AG08395 (cell line): Measurements from ENCODE around the gene ATF6B.
"Not testable (repeated sequence)": the region's sequence is repeated elsewhere in the genome, so short reads cannot be mapped to it uniquely, and the experiment has no call there.

Experiments
- DNase-seq: peaks from one replicate; pipeline ENCODE4 v3.0.0; 2012; ENCODE audit warnings: mixed read lengths, low spot score

Gene ATF6B

DNA sequence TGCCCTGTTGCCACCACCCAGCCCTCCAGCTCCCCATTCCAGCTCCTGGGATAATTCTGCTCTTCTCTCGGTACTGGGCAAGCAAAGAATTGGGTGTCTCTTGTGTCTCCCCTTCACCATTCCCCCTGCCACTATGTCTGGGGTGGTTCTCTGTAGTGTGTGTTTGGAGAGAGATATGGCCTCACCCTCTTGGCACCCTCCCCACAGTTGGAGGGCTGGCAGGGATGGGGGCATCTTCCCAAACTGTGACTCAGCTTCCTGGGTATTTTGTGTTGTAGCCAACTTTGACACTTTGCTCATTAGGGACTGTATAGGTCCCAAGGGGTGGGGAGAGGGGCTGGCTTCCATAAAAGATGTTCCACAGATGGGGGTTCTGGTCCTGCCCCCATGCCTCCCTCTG, 20.6 kb downstream of the ATF6B start:
- DNase-seq, result no peak

DNA sequence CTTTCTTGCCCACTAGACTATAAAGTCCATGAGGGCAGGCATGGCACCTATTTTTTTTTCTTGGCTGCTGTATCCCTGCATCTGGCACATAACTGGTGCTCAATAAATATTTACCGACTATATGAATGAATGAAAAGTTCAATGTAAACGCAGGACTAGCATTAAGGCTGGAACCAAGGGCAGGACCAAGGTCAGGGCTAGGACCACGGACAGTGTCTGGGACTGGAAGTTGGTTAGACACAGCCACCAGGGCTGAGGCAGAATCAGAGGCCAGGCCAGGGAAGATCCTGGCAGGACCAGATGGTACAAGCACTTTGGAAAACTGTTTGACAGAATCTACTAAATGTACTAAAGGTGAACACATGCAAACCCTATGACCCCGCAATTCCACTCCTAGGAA, 22.6 kb downstream of the ATF6B start:
- DNase-seq, result peak; percentile 48

DNA sequence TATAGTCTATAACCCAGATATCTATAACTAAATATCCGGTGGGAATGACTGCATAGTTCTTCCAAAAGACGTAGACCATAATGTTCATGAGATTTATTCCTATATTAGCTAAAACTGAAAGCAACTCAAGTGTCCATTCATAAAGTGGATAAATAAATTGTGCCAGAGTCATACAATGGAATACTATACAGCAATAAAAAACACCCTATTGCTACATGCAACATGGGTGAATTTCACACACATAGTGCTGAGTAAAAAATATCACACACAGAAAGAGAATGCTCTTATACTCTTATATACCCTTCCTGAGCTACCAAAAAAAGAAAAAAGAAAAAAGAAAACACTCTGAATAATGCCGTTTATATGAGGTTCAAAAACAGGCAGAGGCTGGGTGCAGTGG, 25.8 kb downstream of the ATF6B start:
- no peak for DNase-seq

DNA sequence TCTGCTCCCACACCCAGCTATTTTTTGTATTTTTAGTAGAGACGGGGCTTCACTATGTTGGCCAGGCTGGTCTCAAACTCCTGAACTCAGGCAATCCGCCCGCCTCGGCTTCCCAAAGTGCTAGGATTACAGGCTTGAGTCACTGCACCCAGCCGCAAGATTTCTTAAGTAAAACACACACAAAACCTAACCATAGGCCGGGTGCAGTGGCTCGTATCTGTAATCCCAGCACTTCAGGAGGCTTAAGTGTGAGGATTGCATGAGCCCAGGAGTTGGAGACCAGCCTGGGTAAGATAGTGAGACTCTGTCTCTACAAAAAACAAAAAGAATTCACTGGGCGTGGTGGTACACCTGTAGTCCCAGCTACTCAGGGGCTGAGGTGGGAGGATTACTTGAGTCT, 27.8 kb downstream of the ATF6B start:
- DNase-seq, result not testable (repeated sequence)

DNA sequence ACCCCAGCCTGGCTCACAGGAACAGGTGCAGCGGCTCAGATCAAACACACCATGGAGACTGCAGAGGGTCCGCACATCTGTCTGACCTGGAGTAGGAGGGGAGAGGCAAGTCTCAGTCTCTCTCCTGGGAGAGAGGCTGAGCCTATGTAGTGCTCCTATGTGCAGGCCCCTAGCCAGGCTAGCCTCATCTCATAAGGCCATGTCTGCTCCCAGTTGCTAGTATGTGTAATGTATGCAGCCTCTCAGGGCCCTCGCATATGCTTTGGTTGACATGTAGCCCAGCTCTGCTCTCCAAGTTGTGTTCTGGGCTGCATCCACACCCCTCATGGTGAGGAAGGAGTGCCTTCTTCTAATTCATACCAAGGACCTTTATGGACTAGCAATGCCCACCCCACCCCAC, 30.7 kb downstream of the ATF6B start:
- DNase-seq, result no peak

DNA sequence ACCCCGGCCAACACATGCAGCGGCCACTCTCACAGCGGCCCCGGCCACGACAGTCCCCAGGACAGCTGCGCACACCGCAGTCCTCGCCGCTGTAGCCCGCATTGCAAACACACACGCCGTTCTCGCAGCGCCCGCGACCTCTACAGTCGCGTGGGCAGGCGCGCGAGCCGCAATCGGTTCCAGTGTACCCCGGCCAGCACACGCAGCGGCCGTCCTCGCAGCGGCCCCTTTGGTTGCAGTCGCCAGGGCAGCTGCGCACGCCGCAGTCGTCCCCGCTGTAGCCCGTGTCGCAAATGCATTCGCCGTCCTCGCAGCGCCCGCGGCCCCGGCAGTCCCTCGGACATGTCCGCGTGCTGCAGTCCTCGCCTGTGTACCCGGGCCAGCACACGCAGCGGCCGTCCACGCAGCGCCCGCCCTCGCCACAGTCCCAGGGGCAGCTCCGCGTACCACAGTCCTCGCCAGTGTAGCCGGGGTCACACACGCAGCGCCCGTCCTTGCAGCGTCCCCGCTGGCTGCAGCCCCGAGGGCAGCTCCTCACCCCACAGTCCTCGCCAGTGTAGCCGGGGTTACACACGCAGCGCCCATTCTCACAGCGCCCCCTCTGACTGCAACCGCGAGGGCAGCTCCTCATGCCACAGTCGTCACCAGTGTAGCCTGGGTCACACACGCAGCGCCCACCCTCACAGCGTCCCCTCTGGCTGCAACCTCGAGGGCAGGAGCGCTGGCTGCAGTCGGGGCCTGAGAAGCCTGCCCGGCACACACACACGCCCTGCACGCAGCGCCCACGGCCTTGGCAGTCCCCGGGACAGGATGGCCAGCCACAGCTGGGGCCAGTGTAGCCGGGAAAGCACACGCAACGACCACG, 31.4 kb downstream of the ATF6B start:
- DNase-seq, result no peak

DNA sequence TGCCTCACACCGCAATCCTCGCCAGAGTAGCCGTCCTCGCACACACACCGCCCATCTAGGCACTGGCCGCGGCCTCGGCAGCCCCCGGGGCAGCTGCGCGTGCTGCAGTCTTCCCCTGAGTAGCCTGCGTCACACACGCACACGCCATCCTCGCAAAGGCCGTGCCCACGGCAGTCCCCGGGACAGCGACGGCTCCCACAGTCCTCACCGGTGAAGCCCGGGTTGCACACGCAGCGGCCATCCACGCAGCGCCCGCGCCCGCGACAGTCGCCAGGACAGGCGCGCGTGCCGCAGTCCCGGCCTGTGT, 32.0 kb downstream of the ATF6B start:
- no peak for DNase-seq

DNA sequence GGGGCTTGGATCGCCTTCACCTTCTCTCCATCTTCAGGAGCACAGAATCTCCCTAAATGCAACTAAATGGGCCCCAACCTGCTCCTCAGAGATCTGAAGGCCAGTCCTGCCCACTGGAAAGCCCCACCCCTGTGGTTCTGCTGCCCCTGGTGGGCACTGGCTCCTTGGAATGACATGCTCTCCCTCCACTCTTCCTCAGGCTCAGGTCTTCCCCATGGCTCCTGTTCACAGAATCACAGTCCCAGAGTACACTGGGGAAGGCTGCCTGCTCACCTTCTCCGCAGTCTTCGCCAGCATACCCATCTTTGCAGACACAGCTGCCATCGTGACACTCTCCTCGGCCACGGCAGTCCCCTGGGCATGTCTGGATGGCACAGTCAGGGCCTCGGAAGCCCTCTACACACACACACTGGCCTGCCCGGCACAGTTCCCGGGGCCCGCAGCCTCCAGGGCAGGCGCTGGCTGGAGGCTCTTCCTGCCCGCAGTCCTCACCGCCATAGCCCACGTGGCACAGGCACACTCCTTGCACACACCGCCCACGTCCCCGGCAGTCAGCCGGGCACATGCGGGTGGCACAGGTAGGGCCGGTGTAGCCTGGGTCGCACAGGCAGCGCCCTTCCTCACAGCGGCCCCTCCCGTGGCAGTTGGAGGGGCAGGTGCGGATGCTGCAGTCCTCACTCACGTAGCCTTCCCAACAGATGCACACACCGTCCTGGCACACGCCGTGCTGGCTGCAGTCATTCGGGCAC, 32.5 kb downstream of the ATF6B start:
- DNase-seq, result no peak

DNA sequence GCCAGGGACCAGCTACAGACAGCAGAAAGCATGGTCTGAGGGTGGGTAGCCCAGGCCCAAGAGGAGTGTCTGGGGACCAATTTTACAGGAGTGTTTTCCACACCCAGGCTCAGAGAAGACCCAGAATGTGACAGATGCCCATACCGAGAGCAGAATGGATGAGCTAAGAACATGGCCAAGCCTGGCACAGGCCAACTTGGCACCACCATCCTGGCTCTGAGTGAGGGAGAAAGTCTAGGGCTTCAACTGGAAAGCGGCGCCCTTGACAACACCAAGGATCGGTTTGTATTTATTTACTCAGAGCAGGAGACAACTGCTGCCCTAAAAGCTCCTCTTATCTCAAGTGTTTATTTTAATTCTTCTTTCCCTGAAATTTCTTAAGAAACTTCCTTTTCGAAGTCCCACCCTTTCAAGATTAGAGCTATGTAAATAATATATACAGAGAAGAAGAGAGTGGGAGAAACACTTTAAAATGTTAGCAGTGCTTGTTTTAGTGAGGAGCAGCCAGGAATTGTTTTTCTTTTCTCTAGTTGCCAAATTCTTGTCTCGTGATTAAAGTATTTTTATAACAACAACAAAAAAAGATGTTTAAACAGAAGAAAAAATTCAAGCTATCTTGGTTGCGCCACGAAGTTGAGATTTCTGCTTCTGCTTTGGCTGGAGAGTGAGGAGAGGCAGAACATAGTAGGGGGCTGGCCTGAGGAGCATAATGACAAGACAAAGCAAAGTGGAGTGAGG, 35.1 kb downstream of the ATF6B start:
- DNase-seq, result peak; percentile 67

DNA sequence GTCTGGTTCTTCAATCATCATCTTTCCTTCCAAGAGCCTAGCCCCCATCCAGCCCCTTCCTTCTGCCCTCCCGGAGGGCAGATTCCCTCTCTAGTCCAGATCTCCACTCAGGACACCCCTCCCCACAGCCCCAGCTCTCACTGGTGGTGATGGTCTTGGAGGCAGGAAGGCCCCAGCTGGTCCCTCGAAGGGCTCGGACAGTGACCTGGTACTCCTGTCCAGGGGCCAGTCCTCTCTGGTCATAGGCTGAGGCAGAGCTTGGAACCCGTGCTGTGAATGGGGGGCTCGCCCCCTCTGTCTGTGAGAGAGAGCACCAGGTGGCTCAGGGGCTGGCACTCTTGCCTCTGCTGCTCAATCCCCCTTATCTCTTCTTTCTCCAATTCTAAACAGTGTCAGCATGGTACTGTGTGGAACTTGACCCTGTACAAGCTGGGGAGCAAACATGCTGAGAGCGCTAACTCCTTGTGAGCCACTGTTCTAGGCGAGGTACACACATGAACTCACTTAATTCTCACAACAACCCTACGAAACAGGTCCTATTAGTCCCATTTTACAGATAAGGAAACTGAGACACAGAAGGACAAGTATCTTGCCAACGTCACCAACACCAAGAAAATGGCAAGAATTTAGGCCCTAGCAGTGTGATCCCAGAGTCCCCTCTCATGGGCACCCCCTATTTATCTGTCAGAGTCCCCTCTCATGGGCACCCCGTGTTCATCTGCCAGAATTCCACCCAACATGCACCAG, 38.8 kb downstream of the ATF6B start:
- no peak for DNase-seq

DNA sequence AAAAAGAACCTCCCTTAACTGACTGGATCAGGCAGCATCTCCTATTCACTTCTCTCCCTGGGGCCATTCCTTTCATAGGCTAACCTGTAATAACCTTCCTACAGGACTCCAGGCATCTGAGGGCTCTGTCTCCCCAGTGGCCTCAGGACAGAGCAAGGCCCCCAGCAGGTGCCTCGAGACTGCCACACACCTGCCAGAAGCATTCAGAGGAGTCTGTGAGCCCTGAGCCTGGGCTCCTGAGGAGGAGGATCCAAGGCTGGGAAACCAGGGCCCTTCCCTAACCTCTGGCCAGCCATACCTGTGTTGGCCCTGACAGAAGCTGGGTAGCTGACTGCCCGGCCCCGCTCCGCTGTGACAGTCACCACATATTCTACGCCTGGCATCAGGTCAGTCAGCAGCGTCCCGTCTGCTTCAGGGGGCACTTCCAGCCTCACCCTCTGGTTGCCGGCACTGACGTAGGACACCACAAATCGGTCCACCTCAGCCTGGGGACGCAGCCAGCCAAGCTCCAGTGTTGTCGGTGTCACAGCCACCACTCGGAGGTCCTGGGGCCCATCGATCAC, 39.5 kb downstream of the ATF6B start:
- DNase-seq, result no peak

DNA sequence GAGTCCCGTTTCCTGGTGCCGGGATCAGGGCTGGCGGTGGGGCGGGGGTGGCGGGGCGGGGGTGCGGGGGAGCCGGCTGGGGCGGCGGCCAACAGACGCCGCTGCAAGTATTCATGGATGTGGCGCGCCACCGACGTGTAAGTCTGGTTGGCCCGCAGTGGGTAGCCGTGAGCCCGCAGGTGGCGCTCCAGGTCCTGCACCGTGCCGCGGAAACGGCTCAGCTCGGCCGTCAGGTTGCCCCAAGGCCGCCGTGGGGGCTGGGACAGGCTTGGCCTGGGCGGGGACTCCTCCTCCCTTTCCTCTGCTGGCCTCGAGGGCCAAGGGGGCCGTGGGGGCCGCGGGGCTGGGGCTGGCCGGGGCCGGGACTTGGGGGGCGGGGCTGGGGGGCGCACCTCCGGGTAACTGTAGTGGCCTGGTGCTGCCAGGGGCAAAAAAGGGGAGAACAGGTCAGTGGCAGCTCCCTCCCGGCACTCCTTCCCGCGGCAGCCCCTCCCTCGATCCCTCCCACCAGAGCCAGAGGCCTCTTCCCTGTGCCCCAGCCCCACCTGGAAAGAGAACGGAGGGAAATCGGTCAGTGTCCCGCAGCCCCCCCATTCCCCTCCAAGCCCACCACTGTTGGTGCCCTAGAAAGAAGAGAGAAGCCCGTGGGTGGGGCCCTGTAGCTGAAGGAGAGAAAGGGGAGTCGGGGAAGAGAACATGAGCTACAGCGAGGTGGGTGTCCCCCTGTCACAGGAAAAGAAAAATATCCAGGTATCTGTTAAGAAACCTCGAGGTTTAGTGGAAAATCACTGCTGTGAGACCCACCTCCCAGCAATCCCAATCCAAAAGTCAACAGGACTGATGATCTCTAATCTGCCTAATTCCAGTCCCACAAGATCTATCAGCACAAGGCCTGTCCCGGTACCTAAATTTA, 40.2 kb downstream of the ATF6B start:
- no peak for DNase-seq

DNA sequence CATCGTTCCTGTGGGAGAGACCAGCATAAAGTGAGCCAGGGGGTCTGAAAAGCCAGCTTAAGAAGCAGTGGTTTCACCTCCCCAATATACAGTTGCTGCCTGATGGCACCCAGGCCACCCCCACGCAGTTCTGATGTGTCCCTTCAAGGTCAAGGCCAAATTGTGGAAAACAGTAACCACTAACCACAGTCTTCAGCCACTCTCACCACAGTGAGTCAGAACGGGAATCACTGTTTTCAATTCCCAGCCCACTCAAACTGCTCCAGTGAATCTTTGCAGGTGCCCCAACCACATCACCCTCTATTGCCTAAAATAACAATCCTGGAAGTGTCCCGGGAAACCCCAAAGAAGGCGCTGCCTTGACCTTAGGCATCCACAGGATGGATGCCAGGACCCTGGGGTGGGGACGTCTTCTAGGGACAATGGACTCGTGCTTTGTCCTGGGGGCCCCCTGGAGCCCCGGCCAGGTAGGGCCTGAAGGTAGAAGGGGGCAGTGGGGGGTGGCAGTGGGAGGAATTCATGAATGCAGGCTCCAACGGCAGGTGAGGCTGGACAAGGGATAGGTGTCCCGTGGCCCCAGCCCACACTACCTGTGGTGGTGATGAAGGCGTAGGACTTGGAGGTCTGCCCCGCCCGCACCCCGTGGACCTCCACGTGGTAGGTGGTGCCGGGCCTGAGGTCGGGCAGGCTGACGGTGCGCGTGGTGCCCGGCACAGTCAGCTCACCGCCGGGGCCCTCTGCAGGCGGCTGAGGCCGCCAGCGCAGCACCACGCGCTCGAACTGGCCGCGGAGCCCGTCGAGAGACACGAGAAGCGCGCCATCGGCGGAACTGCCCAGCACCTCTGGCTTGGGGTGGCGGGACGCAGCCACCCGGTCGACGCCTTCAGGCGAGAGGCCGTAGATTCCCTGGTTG, 41.1 kb downstream of the ATF6B start:
- DNase-seq, result peak; percentile 82

DNA sequence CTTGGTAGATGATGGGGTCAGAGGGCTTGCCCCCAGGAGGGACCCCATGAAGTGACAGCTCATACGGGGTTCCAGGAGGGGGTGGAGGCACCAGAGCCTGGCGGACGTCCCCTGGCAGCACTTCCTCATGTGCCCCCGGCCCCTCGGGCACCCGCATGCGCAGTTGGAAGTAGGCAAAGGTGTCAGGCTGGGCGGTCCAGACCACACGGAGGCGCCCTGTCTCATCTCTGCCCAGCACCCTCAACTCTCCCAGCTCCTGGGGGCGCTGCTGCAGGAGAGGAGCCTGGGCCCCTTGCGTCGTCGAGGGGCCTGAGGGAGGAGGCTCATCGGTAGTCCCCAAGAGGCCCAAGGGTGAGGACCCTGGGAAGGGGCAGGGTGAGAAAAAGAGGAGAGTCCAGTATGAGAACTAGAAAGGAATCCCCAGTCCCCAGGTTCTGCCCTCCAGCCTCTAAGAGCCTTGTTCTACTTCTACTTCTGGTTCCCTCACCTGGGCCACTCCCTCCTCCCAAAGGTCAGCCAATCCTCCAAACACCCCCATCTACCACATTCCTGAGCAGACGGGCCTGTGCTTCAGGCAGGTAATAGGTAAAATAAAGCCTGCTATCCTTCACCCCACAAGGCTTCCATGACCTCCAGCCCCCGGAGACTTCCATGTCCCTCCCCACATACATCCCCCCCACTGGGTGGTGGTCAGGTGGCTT, 42.1 kb downstream of the ATF6B start:
- no peak for DNase-seq

DNA sequence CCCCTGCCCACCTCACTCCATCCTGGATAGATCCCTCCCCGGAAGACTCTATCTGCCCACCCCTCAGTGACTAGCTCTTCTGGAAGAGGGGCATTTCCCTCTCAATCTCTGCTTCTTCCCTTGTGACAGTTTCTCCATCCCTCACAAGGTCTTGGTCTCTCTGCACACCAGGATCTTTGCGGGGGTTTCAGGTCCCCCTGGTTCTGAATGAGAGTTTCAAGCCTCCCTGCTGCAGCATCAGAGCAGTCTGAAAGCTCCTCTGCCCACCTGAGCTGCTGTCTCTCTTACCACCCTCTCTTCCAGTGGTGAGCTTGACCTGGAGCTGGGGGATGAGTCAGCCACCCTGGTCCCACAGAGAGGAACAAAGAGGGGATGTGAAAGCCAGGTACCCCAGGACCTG, 43.3 kb downstream of the ATF6B start:
- DNase-seq, result no peak

DNA sequence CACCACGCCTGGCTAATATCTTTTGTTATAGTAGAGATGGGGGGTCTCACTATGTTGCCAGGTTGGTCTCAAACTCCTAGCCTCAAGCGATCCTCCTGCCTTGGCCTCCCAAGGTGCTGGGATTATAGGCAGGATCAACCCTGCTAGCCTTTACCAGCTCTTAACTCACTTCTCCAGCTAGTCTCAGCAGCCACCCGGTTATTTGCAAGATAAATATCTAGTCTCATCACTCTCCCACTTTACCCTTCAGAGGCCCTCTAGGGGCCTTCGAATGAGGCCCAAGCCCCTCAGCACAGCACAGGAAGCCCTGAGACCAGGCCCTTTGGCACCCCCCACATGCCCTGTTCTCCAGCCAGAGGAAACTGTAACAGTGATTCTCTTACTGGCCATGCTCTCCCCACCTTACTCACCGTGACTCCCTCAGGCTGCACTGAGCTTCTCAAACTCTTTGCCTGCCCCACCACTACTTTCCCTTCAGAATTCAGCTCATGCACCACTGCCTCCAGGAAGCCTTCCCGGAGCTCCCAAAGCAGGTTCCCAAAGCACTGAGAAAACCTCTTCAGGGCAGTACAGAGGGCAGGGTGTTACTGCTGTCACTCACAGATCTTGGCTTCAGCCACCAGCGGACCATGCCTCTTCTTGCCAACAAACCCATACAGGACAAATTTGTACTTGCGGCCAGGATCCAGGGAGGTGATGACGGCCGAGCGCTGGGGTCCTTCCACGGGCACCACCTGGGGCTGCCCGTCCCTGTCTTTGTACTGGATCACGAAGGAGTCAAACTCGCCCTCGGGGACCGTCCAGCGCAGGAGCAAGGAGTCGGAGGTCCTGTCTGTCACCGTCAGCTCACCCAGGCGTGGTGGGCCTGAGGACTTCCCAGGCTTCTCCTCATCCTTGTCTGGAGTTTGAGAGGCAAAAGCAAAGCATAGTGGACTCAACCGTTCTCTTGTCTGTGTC, 44.0 kb downstream of the ATF6B start:
- DNase-seq, result no peak

DNA sequence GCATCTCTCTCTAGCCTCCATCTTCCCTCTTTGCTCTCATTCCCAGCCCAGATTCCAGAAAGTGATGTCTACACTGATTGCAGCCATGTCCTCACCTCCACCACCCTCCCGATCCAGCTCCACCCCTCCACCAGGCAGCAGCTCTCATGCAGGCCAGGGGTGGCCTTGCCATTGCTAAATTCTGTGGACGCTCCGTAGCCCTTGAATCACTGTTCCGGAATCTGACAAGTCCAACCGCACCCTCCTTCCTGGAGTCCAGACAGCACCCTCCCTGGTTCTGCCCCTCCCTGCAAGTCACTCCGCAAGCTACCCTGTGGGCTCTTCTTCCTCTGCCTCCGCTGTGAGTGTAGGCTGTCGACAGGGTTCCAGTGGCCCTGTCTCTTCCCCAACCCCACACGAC, 45.1 kb downstream of the ATF6B start:
- peak; percentile 95 for DNase-seq

DNA sequence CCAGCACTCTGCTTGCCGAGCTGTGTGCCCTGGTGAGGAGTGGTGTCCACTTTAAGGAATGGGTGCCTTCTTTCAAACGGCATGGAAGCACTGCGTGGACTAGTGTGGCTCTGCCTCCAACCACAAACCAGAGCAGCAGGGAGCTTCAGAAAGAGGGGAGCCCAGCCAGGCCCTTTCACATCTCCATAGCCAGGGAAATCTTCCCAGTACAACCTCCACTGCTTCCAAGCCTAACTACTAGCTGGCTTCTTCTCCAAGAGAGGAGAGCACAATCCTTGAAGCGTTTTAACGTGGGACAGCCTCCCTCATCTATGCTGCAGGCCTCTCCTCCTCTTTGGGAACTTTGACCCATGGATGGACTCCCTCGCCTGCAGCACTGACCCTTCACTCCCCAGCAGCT, 45.6 kb downstream of the ATF6B start:
- DNase-seq, result no peak
